ENCODE data around the gene OVAAL. TPM values are rescaled to one million over a fixed set of nuclear protein-coding genes. Genes with fewer than 3 reads are reported as not detected.

Gene OVAAL
- total RNA-seq, 1 donor from 2014 or later: not detected

DNA sequence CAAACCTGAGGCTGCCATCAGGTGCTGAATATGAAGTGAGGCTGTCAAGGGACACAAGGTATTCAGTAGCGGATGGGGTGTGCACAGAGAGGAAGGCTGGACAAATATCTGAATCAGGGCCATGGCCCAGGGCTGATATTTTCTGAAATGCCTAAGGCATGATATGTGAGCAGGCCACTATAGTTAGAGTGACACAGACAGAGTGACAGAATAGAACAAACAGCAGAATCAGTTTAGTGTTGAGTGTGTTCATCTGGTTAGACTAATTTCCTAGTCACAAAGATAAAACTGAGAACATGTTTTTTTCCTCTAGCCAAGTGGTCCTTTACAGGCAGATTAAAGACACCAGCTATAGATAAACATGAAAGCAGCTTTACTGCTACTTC lies 3.9 kb downstream of the OVAAL start:
- Mint-ChIP-seq H3K27me3 (ENCODE audit: low read depth) (no peaks in the 10 kb centered on the region), H3K36me3 (no peaks in the 10 kb centered on the region), H3K9me3 (peaks cover 7% of the 10 kb centered on the region), H3K27ac (no peak overlapping the region), H3K4me1 (peaks cover 4% of the 10 kb centered on the region), H3K4me3 (no peak overlapping the region)
- TF ChIP-seq CTCF (IDR thresholded peaks at IDR 0.05; ENCODE audit: unreplicated experiment): no peak
- no peak for DNase-seq (ENCODE audit: low spot score in 2 of 2, unreplicated experiment in 2 of 2)

DNA sequence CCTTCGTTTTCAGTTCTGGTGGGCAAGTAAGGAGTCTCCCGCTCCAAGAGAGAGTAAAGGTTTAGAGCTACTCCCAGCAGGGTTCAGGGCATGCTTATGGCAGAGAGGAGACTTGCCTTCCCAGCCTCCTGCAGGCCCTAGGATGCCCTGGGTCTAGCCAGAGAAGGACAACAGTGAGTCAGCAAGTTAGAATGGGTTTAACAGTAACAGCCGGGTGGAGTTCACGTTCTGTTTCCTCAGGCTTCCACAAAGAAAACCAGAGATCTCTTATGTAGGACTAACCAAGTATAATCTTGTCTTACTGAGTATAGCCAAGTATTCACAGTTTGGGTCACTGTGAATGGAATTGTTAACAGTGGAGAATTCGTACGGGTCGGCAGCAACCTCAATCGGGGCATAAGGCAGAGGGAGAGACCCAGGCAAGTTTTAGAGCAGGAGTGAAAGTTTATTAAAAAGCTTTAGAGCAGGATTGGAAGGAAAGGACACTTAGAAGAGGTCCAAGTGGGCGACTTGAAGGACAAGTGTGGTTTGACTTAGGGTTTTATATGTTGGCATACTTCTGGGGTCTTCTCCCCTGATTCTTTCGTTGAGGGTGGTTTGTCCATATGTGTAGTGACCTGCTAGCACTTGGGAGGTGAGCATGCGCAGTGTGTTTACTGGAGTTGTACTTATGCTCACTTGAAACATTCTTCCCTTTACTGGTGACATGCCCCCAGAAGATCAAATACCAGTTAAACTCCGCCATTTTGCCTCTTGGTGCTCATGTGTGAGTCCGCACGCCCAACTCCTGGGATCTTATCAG lies 4.5 kb downstream of the OVAAL start:
- Mint-ChIP-seq H3K36me3 (no peaks in the 10 kb centered on the region), H3K4me1 (peaks cover 7% of the 10 kb centered on the region), H3K27me3 (ENCODE audit: low read depth) (no peaks in the 10 kb centered on the region), H3K27ac (no peak overlapping the region), H3K9me3 (peaks cover 7% of the 10 kb centered on the region), H3K4me3 (no peak overlapping the region)
- DNase-seq (ENCODE audit: low spot score in 2 of 2, unreplicated experiment in 2 of 2): no peak
- no peak for TF ChIP-seq CTCF (IDR thresholded peaks at IDR 0.05; ENCODE audit: unreplicated experiment)

GRCh38 chr1:180565121-180565871 lies 6.5 kb downstream of the OVAAL start:
- TF ChIP-seq CTCF (IDR thresholded peaks at IDR 0.05; ENCODE audit: unreplicated experiment): no peak
- H3K36me3 Mint-ChIP-seq: no peaks in the 10 kb centered on the region
- H3K27ac Mint-ChIP-seq: no peak overlapping the region
- DNase-seq (ENCODE audit: low spot score in 2 of 2, unreplicated experiment in 2 of 2): no peak
- peaks cover 8% of the 10 kb centered on the region for H3K4me1 Mint-ChIP-seq
- no peak overlapping the region for H3K4me3 Mint-ChIP-seq
- no peaks in the 10 kb centered on the region for H3K27me3 Mint-ChIP-seq (ENCODE audit: low read depth)
- H3K9me3 Mint-ChIP-seq: no peaks in the 10 kb centered on the region

DNA sequence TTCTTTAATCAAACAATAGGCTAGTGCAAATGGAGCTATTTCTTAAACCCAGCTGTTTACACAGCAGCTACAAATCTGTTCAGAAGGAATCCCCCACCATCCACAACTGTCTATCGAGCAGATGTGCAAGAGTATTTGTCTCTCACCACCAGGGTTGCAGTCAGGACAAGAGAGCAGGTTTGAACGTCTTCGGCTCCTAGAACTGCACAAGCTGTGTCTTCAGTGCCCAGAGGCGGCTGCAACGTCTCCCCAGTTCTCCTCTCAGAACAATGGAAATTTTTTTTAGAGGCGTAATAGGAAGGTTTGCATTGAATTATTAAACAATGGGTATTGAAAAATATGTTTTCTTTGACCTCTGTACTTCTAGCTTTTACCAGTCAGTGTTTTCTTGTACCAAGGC lies 7.3 kb downstream of the OVAAL start:
- H3K36me3 Mint-ChIP-seq: no peaks in the 10 kb centered on the region

DNA sequence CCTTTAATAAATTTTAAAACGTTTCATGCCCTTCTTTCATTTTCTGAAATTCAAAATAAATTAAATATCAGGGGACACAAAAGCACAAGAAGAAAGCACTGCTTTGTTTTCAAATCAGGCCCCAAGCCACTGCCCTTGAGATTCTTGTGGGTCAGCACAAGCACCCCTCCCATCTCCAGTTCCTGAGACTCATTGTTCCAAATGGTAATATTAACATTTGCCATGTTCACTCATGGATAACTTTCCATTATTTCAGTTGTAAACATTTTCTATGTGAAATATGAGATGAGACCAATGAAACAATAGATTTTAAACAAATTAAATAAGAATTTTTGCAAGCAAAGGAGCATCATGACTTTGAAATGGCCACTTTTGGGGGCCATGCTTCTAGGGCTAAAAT lies 7.7 kb downstream of the OVAAL start:
- peaks cover 18% of the 10 kb centered on the region for H3K4me1 Mint-ChIP-seq

More for the DNA sequence above, 7.3 kb downstream of the OVAAL start:
- H3K4me3 Mint-ChIP-seq: no peak overlapping the region
- H3K9me3 Mint-ChIP-seq: no peaks in the 10 kb centered on the region
- no peak for DNase-seq (ENCODE audit: low spot score in 2 of 2, unreplicated experiment in 2 of 2)
- no peak overlapping the region for H3K27ac Mint-ChIP-seq
- H3K4me1 Mint-ChIP-seq: peaks cover 14% of the 10 kb centered on the region
- no peak for TF ChIP-seq CTCF (IDR thresholded peaks at IDR 0.05; ENCODE audit: unreplicated experiment)
- H3K27me3 Mint-ChIP-seq (ENCODE audit: low read depth): no peaks in the 10 kb centered on the region

More for the DNA sequence above, 7.7 kb downstream of the OVAAL start:
- H3K4me3 Mint-ChIP-seq: no peak overlapping the region
- no peaks in the 10 kb centered on the region for H3K27me3 Mint-ChIP-seq (ENCODE audit: low read depth)
- no peak for TF ChIP-seq CTCF (IDR thresholded peaks at IDR 0.05; ENCODE audit: unreplicated experiment)
- no peak for DNase-seq (ENCODE audit: low spot score in 2 of 2, unreplicated experiment in 2 of 2)
- H3K9me3 Mint-ChIP-seq: no peaks in the 10 kb centered on the region
- H3K36me3 Mint-ChIP-seq: no peaks in the 10 kb centered on the region
- H3K27ac Mint-ChIP-seq: no peak overlapping the region
